Stimulated activated CD8-positive, alpha-beta memory T cell treated with anti-CD3 and anti-CD28 coated beads, Interleukin-7, amount 100 ng/mL, for 48 hours (primary cell): ENCODE results near the gene ATF7.

Experiments used
- DNase-seq, 2 donors: peaks; one replicate each; pipeline ENCODE4 v3.0.0-alpha.2; 2020; ENCODE audit warnings: low read depth in 1 of 2; ENCODE audit errors: extremely low read depth in 1 of 2

The ATF7 gene

DNA sequence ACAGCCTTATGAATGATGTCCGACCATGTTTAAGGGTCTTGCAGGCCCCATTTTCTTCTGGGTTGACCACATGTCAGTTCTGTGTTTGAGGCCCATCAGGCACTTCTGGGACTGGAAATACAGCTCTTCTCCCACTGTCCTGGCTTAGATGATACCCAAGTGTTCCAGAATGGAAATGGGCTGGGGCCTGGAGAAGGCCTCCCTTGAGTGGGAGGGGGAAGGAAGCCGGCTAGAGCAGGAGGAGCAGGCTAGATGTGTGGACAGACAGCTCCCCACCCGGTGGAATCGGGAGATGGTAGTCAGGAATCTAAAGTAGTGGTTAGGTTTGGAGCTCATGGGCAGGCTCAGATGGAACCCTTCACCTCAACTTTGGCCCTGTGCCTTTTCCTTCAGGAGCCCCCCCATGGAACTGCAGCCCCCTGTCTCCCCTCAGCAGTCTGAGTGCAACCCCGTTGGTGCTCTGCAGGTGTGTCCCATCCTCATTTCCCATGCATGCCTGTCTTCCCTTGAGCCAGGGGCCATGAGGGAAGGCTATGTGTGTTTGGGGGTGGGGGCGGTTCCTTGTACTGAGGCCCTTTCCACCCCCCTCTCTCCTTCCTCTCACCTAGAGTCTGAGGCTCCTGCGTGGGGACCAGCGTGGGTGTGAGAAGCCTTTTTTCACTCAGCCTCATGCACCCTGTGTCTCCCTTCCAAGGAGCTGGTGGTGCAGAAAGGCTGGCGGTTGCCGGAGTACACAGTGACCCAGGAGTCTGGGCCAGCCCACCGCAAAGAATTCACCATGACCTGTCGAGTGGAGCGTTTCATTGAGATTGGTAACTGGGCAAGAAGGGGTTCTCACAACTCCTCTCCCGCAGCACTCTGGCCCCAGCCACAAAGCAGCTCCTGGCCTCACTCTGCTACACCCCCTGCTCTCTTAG lies 121.9 kb downstream of the ATF7 start:
- DNase-seq, result no peak

DNA sequence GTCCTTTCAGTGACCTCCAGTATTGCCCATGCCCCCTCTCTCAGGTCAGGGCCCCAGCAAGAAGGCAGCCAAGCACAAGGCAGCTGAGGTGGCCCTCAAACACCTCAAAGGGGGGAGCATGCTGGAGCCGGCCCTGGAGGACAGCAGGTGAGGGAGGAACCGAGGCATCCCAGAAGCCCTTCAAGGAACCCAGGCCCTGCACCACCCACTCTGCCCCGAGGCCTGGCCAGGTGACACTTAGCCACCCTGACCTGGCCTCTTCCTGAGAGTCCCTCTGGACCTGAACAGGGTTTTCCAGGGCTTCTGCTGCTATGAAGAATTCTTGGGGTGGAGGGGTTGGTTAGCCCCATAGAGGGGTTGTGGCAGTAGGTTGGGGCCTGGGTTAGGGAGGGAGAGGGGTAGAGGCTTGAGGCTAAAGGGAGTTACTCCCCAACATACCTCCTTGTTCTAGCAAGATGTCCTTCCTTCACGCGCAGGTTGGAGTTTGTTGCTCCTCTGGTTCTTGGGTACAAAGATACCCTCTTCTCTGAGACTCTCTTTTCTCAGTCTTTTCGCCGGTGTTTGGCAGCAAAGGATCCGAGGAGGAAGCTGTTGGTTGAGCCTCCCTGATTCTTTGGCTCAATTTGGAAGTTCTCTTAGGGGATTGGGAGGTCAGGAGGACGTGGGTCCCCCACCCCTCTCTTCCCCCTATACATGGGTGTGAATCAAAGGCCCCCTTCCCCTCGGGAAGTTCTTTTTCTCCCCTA lies 123.0 kb downstream of the ATF7 start:
- no peak for DNase-seq

DNA sequence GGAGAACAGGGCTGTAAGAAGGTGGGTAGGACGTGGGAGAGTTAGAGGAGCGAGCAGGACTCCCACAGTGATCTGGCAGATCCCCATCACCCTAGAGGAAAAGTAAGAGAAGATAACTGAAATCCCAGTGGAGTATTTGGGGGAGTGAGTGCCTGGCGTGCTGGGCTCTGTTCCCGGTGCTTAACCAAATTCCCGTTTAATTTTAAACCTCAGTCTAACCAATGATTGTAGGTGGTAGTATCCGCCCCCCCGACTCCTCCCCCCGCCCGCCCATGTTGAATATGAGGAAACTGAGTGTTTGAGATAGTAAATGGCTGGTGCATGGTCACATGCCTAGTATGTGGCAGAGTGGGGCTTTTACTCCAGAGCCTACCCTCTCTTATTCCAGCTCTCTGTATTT lies 123.9 kb downstream of the ATF7 start:
- DNase-seq, result no peak

DNA sequence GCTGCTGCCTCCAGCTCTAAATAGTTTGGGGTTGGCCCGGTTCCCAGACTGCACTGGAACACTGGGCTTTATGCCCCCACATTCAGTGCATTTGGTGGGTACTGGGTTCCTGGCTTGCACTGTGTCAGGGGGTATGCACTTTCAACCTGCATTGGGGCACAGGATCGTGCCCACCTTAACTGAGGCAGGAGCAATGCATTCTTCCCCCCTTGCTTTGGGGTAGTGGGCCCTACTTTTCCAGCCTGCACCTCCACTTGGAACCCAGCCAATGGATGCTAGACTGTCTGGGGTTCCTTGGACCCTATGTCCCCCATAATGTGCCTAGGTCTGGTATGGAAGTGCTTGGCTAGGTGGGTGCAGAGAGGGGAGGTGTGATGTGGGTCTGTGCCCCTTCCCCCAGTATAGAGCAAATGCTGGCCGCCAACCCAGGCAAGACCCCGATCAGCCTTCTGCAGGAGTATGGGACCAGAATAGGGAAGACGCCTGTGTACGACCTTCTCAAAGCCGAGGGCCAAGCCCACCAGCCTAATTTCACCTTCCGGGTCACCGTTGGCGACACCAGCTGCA lies 124.5 kb downstream of the ATF7 start:
- DNase-seq, result no peak

DNA sequence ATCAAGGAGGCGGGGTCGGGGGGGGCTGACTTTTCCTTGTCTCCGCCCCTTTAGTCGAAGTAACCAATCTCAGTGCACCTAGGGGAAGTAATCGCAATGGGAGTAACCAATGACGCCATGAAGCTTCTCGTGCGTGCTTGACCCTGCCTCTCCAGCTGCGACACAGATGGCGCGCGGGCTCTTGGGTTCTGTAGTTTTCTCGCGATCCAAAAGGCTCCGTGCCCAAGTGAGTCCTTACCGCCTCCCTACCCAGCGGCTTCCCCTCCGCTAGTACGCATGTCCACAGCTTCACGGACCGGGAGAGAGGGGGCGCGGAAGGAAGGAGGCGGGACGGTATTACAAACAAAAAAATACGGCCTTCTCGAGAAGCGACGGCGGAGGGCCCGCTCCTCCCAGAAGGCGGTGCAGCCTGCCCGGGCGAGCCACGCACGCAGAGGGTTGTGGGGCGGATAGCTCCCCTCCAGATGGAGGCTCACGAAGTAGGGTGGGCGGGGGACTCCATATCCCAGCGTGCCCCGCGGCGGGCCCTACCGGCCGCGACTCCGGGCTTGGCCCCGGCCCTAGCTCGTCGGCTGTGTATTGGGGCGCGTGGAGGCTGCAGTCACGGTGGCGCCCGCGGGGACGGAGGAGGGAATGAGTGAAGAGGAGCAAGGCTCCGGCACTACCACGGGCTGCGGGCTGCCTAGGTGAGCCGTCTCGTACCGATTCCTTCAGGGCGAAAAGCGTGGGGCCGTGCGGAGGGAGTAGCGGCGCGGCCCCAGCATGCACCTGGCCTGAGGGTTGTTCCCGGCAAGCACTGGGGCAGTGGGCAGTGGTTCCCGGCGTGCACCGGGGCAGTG lies 125.2 kb downstream of the ATF7 start, which contains the start of gene TARBP2:
TARBP2 (plus strand) TSS at position 508 of the 839 bp plus-strand sequence; CDS start at position 634, 126 bp downstream.
- DNase-seq, result peak; percentile 94 to 99

DNA sequence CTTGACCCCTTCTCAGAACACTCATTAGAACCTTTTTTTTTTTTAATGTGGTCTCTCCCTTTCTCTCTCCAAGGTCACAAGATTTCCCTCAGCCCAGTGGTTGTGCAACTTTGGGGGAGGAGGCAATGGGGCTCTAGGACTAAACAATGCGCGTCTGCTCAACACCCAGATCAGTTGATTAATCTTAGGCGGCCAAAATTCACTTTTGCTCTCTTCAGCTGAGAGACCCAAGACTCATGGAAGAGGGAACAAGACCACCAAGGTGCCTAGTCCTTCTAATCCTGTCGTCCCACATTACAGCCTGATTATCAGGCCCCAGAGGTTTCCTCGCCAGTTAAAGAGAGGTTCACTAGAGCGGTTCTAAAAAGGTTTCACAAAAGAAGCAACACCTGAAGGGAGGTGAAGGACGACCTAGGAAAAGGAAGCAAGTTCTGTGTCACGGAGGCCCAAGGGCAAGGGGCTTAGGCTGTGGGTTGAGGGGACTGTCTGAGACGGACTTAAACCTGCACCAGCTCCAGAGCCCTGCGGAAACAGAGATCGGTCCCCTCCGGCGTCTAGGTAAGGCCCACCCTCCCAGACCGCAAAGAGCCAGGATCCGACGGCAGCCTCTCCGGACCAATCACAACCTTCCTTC lies 125.9 kb downstream of the ATF7 start:
- DNase-seq, result no peak

DNA sequence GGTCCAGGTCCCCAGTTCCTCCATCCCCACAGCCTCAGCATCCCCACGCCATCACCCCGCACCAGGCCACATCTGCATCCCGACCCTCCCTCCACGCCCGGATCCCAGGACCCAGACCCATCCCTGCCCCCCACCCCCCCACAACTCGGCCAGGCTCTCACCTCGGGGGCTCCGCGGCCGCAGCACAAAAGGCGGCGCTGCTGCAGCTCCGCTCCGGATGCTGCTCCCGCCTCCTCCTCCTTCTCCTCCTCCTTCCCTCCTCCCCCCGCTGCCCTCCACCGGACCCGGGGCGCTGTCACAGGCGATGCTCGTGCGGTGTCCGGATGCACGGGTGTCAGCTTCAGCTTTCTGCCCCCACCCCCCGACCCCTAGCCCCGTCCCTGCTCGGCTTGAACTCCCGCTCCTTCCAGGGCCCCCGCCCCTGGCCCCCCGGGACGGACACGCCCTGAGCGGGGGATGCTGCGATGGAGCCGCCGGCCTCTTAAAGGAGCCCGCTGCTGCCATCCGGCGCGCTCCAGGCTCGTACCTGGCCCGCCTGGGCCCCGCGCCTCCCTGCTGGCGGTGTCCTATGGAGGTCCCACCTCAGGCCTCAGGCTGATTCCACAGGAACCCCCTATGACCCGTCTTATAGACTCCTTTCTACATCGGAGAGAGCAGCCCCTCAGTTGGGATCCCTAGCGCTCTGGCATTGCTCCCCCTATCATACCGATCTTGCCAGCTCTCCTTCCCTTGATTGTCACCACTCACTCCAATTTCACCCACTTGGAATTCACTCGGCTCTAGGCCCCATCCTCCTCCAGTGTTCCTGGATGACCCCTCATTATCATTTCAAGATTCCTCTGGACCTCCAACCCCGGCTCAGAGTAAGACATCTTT lies 126.7 kb downstream of the ATF7 start, which contains the start of gene MAP3K12:
MAP3K12 (minus strand) TSS at position 193 of the 876 bp plus-strand sequence. CDS start 12,067 bp downstream, outside the sequence.
- peak; percentile 46 to 50 for DNase-seq

DNA sequence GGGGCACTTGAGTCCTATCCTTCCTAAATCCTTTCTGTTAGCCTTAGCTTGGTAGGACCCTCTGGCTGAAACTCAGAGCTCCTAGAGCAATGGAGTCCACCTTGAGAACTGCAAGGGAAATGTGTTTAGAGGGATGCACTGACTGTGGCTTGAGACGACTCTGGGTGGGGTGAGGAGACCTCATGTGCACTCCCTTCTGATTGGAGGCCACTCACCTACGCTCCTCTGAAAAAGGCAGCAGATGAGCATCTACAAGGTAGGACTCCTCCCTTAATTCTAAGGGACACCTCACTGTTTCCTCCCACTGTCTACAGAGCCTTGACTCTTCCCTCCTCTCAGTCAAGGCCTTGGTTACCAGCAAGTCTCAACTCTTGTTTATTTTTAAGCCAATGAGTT lies 127.9 kb downstream of the ATF7 start:
- DNase-seq, result no peak

DNA sequence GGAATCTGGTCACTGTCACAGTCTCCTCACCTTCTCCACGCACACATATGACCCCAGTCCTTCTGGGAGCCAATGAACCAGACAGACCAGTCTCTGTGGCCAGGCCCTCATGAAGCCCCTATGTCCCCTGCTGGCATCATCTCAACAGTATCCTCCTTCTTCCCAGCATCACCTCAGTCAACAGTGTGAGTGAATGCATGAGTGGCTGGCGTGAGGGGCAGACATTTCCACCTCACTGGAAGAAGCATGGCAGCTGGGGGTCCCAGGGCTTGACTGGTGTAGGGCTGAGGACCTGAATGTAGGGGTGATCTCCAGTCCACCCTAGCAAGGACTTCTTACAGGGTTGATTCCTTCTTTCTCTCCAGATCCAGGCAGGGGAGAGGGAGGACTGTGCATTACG lies 128.7 kb downstream of the ATF7 start:
- no peak for DNase-seq

DNA sequence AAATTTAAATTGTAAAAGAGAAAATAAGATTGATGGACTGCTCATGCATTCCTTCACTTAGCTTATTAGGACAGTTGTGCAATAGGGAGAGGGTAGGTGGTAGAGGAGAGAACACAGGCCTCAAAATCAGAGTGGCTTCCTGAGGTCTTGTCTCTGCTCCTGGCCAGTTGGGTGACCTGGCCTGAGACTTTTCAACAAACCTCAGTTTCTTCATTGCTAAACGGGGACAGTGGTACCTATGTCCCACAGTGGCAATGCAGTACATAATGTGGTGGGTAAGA lies 129.5 kb downstream of the ATF7 start:
- no peak for DNase-seq

DNA sequence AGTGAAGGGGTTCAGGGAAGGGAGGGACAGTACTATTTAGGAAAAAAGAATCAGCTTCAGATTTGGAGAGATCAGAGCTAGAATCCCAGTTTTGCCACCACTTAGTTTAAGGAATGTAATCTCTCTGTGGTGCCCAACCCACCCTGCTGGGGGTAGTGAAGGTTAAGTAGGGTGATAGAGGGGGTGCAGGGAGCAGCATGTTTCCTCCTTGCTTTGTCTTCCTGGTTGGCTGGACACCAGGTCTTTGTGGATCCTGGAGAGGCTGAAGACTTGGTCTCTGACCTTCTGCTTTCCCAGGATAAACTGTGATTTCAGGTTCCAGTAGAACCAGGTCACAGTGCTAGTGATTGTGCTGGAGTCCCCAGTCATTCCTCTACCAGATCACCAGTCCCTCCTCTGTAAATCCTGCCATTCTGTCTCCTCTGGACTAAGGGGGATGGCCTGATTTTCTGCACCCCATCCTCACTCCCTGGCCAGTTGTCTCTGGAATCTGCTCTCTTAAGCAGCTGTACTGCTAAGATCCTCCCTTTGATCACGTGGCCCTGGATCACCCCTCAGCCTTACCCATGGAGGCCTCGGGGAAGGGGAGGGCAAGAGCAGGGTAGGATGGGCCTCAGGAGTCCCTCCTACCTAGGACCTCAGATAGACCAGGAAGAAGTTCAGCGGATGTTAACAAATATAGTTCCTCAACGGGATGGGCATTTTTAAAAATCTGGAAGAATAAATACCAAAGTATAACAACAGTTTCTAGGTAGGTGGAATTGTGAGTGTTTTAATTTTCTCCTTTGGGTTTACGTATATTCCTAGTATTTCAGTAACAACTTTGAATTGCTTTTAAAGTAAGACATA lies 130.1 kb downstream of the ATF7 start:
- DNase-seq, result no peak

DNA sequence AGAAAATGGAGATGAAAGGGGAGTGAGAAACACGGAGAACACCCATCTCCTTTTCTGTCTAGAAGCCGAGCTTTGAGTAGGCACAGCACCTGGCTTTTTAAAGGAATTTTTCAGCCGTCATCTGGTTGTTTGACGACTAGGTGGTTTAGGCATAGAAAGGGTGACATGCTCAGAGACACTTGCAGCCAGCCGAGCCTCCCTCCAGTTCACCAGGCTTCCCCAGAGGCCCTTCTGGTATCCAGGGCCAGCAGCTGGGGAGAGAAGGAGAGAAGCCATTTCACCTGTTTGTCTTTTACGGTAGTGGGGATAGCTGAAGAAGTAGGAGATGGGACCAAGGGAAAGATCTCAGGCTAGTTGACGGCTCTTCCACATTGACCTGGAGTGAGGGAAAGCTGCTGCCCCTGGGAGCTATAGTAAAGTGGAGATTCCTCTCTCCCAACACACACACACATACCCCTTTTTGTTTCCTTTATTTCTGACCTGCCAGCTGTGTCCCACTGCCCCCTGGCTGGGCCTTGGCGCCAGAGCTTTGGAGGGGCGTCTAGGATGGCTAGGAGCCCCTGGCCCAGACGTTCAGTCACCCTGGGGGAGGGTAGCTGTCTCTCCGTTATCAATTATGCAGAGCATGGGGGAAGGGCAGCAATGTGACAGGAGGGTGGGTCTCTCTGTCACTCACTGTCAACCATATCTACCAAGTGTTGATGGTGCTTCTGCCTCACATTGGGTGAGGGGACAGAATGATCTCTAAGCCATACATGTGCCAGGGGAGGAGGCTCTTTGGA lies 132.4 kb downstream of the ATF7 start:
- DNase-seq, result no peak

DNA sequence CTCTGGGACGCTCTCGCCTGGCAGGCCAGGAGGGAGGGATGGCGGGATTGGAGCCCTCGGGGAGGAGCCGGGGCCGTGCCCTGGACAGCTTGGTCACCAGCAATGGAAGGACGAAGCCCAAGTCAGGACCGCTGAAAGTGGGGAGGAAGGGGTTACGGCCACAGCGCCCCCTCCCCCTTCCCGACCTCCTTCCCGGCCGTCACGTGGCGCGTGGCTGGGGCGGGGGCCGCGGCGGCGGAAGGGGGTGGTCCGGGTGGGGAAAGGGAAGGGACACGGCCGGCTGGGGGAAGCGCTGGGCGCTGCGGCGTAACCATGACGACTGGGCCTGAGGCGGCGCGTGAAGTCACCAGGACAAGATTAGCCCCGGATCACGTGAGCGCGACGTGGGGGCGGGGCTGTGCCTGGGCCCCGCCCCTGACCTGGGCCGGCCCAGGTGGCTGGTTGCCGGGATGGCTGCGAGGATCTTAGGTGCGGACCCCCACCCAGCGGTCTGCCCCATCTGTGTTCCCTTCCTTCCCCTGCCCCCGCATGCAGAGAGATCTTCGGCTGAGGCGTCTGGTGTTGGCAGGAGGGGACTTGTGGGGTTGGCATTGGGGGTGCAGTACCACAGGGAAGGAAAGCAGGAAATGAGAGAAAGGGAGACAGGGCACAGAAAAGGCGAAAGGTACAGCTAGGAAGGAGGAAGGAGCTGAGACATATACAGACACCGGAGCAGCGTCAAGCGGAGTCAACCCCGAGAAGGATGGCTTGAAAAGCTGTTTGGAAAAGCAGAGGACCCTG lies 133.2 kb downstream of the ATF7 start:
- DNase-seq, result peak; percentile 66 to 69

DNA sequence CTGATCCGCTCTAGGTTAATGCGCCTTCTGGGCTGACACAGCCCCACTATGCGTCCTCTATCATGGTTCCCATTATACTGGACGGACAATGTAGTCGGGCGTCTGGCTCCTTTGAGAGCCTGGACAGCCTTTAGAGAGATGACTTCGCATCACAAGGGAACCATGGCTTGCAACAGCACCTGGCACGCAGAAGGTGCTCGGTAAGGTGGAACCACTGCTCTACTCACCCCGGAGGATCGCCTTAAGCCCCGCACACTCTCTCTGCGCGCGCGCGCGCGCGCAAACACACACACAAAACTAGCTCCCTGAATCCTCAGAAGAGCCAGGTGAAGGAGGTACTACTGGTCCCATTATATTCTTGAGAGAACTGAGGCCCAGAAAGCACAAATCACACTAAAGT lies 134.0 kb downstream of the ATF7 start:
- DNase-seq, result no peak

DNA sequence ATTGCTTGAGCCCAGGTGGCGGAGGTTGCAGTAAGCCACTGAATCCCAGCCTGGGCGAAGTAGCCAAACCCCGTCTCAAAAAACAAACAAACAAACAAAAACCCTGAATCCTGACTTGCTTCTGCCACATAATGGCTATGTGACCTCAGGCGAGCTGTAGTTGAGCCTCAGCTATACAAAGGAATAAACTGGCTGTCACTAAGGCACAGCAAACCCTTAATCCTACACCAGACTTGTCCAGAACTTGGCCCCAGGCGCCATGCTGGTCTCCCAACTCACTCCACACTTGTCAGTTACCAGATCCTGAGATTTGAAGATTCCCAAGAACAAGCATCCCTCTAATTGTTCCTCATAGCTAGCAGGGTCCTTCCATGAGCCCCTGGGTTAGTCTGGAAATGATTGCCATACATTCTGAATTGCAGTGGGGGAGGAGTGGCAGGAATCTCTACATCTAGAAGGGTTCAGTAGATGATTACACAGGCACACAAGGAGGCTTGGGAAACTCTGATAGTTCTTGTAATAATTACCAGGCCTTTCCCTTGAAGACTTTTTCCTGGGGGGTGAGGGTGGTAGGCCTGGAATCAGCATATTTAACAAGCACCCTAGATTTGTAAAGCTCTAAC lies 136.8 kb downstream of the ATF7 start:
- DNase-seq, result no peak

DNA sequence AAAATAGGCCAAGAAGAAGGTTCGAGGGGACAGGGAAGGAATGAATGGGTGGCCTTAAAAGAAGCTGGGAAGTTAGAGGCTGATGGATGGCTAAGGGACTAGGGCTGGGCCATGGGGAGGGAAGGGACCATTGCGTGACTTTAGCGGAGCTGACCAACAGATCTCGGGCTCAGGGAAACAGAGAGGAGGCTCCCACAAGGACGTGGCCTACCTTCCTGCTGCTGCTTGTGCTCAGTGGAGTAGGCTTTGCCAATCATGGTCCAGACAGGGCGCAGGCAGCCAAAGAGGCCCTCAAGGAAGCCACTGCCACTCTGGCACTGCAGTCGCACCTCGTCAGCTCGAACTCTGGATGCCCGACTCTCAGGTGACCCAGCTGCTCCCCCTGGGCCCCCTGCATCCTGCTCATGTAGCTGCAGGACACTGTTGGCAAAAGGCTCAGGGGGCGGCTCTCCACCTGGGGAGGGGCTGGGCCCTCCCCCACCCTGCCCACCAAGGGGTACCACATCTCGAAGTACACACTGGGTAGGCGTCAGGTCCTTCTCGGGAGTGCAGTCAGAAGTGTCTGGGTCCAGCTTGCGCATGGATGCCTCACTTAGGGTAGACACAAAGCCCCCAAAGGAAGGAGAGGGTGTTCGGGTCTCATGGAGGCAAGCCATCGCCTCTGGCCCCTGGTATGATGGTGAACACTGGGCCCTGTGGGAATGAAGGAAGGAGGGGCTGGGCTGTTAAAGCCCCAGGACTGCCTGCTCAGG lies 139.3 kb downstream of the ATF7 start:
- DNase-seq, result no peak
